Stimulated activated CD4-positive, alpha-beta T cell treated with anti-CD3 and anti-CD28 coated beads, Interleukin-15, amount 100 ng/mL, for 48 hours (primary cell): ENCODE data around the gene TMEM121B.

Experiments
- DNase-seq, 2 donors: peaks; one replicate each; pipeline ENCODE4 v3.0.0-alpha.2; 2020; ENCODE audit warnings: low read depth in 2 of 2

TMEM121B gene

GRCh38 chr22:17138513-17138912 is 17.4 kb upstream of the TMEM121B start:
- no peak for DNase-seq

- no peak for DNase-seq
These were observed 16.8 kb upstream of the TMEM121B start for GRCh38 chr22:17137861-17138425.

GRCh38 chr22:17137170-17137569 is 16.0 kb upstream of the TMEM121B start:
- DNase-seq, result no peak

GRCh38 chr22:17135153-17135760 is 14.1 kb upstream of the TMEM121B start:
- DNase-seq, result no peak

GRCh38 chr22:17133137-17133536 is 12.0 kb upstream of the TMEM121B start:
- no peak for DNase-seq

GRCh38 chr22:17132112-17132511 is 11.0 kb upstream of the TMEM121B start:
- no peak for DNase-seq

- DNase-seq, result no peak
These were observed 10.5 kb upstream of the TMEM121B start for GRCh38 chr22:17131686-17132085.

DNA sequence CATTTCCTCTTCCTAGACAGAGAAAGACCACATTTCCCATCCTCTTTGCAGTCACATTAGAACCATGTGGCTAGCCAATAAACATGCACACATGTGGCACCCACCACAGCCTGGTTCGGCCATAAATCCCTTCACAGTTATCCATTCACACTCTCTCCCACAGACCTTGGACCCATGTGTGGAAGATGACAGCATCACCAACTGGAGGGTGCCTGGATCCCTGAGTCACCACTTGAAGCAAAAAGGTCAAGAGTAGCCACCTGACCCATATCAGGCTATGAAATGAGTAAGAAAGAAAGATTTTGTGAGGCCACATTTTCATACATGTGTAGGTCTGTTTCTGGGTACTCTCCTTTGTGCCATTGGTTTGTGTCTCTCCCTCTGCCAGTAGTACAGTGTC is 9.0 kb upstream of the TMEM121B start:
- DNase-seq, result no peak

DNA sequence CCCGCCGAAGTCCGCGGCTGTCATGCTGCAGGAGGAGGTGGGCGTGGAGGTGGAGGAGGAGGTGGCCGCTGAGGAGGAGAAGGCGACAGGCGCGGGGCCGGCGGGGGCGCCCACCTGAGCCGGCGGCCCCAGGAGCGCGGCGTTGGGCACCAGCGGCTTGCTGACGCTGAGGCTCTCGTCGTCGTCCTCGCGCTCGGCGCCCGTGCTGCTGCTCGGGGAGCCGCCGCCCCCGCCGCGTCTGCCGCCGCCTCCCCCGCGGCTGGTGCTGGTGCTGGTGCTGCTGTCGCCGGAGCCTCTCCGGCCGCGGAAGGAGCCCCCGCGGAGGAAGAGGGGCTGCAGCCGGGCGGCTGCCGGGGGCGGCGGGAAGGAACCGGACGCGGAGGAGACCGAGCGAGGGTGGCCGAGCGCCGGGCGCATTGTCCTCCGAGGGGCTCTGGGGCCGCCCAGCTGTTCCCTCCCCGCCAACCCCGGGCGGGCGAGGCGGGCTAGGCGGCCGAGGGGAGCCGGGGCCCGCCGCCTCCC is 388 bp downstream of the TMEM121B start:
- DNase-seq, result no peak

DNA sequence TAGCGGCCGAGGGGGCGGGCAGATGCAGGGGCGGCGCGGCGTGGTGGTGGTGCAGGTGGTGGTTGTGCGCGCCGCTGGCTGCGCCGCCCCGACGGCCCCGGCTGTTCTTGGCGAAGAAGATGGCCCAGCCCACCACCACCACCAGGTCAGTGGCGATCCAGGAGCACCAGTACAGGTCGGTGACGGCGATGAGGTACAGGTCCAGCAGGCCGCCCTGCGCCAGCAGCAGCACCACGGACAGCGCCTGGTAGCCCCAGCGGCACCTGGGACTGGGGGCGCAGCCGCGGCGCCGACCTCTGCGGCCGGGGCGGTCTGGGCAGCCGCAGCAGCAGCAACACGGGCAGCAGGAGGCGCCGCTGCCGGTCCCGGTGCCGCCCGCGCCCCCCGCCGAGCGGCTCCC is 879 bp downstream of the TMEM121B start:
- DNase-seq, result peak in 1 of 2 donors; percentile 44

GRCh38 chr22:17119481-17120202 is 1.5 kb downstream of the TMEM121B start:
- DNase-seq, result no peak

DNA sequence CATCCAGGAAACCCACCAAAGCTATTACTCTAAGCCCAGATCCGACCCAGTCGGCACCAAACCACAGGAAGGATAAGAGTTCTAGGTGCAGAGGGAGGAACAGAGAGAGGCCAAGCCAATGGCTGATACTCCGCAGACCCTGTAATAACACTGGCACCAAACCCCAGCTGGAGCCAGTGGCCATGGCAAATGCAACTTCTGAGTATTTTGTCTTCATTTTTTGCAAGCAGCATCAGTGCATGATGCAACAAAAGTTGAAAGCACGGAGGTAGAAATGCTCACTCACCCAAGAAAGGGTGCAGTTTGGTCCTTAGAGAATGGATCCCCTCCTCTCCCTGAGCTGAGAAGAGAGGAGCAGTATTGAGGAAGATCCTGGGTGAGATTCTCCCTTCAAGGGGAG is 2.8 kb downstream of the TMEM121B start:
- no peak for DNase-seq

DNA sequence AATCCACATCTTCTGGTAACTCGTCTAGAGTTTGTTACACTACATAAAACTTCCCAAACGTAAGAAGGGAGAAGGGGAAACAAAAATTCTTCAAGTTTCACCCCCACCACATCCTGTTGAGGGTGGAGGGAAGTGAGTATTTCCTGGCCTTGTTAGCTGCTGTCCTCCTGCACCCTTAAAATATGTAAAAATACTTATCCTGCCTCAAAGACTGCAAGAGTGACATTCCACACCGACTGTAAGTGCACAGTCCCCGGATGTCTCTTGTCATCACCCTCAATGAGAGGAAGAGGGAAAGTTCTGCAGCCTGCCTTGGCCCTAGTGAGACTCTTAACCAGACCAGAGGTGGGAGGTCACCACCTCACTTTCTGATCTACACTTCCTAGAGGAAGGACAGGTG is 3.3 kb downstream of the TMEM121B start:
- no peak for DNase-seq

DNA sequence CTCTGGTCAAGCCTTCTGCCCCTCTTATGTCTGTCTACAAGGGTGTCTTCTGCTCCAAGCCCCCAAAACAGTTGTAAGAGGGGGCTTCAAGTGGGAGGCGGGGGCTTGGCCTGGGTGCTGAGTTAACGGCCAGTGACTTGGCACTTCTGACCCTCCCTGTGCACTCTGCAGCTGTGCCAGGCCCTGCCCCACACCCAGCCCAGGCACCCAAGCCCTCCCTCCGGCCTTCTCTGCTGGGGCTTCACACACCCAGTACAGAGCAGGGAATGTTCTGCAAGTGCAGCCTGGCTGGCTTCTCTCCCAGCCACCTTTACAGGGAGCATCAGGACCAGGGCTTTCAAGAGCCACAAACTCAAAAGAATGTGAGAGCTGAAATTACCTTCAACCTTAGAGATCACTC is 3.8 kb downstream of the TMEM121B start:
- no peak for DNase-seq

GRCh38 chr22:17116572-17117330 is 4.4 kb downstream of the TMEM121B start:
- DNase-seq, result no peak

- no peak for DNase-seq
These were observed 5.1 kb downstream of the TMEM121B start for GRCh38 chr22:17115945-17116565.

- DNase-seq, result no peak
These were observed 5.9 kb downstream of the TMEM121B start for GRCh38 chr22:17115236-17115635.

DNA sequence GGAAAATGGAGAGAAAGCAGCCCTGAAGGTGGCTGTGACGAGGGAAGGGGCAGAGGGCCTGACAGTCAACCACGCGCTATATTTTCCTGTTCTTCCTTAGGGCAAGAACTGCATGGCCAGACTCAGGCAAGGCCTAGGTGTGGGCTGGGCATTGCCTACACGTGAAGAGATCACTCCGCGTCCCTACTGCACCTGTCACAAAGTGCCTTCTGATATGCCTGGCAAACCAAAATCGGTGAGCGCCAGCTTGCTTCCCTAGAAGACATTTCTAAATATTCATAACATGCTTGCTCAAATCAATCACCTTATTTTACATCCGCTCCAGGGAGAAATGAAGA is 6.3 kb downstream of the TMEM121B start:
- DNase-seq, result no peak

GRCh38 chr22:17114173-17114897 is 6.8 kb downstream of the TMEM121B start:
- DNase-seq, result no peak

- no peak for DNase-seq
These were observed 7.6 kb downstream of the TMEM121B start for GRCh38 chr22:17113600-17113999.

DNA sequence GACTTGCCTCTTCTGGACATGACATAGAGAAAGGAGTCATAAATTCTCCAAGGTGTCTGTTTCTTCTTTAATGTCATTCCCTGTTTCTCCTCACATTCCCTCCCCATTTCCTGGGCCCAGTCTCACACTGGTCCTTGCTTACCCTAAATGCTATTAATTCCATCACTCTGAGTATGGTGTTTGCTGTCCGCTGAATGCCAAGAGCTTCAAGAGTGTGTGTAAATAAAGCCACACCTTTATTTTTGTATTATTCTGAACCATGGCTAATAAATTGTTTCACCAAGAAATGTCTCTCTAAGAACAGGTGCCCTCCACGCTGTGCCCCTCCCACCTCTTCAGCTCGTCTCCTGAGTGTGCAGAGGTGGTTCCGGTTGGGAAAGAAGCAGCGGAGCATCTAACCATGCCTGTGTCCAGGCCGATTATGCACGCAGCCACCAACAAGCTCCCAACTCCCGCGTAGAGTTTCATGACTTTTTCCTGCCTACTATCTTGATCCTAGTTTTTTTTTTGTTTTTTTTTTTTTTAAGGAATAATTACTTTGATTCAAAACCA is 8.6 kb downstream of the TMEM121B start:
- no peak for DNase-seq
